HG02970 (cell line): ENCODE measurements around the gene RAD23B.
A peak's percentile ranks its signal among the peaks of the same experiment; 100 is the strongest.
"Not testable (repeated sequence)": the region's sequence is repeated elsewhere in the genome, so short reads cannot be mapped to it uniquely, and the experiment has no call there.

Source experiments
- ATAC-seq: cut with Tn5 transposase; IDR thresholded peaks from one replicate; pipeline ENCODE4 v1.9.1; 2021; ENCODE audit warnings: mild to moderate bottlenecking, moderate library complexity, moderate number of reproducible peaks; ENCODE audit not compliant: unreplicated experiment, low FRiP score

The RAD23B gene

GRCh38 chr9:107282759-107283622 is at the start of gene RAD23B:
Gene RAD23B, plus strand, starts transcription at chr9:107283279. Its CDS starts 351 bp downstream, at chr9:107283630.
- ATAC-seq, result peak; percentile 86

- ATAC-seq, result no peak
Measured at GRCh38 chr9:107235765-107236442, 47.2 kb upstream of the RAD23B start.

GRCh38 chr9:107237873-107238272 is 45.2 kb upstream of the RAD23B start:
- no peak for ATAC-seq

- no peak for ATAC-seq
Measured at GRCh38 chr9:107239474-107239873, 43.6 kb upstream of the RAD23B start.

- ATAC-seq, result no peak
Measured at GRCh38 chr9:107240260-107240659, 42.8 kb upstream of the RAD23B start.

GRCh38 chr9:107242073-107243030 is 40.7 kb upstream of the RAD23B start:
- ATAC-seq, result no peak

GRCh38 chr9:107243742-107244141 is 39.3 kb upstream of the RAD23B start:
- no peak for ATAC-seq

- no peak for ATAC-seq
Measured at GRCh38 chr9:107246259-107247254, 36.5 kb upstream of the RAD23B start.

GRCh38 chr9:107248714-107249113 is 34.4 kb upstream of the RAD23B start:
- ATAC-seq, result no peak

- ATAC-seq, result no peak
Measured at GRCh38 chr9:107249131-107249533, 33.9 kb upstream of the RAD23B start.

GRCh38 chr9:107249665-107250285 is 33.3 kb upstream of the RAD23B start:
- ATAC-seq, result no peak

GRCh38 chr9:107251756-107252322 is 31.2 kb upstream of the RAD23B start:
- ATAC-seq, result no peak

- no peak for ATAC-seq
Measured at GRCh38 chr9:107258919-107259318, 24.2 kb upstream of the RAD23B start.

GRCh38 chr9:107259751-107260313 is 23.2 kb upstream of the RAD23B start:
- ATAC-seq, result not testable (repeated sequence)

GRCh38 chr9:107260437-107261081 is 22.5 kb upstream of the RAD23B start:
- ATAC-seq, result peak; percentile 99

- no peak for ATAC-seq
Measured at GRCh38 chr9:107261106-107261505, 22.0 kb upstream of the RAD23B start.

- no peak for ATAC-seq
Measured at GRCh38 chr9:107263289-107263688, 19.8 kb upstream of the RAD23B start.
